GM12875 (cell line): ENCODE data around the gene MKKS.

ENCODE experiments used
- H3K4me3 ChIP-seq: one replicate; pipeline ENCODE4 v1.5.1; 2011; ENCODE audit warnings: low read depth, low read length, control low read depth
- TF ChIP-seq, protein P1 (sequence below): IDR thresholded peaks from 2 replicates; pipeline ENCODE4 v1.5.1; 2011; ENCODE audit warnings: low read depth, mild to moderate bottlenecking, control low read depth, inconsistent platforms, low read length, moderate library complexity, borderline replicate concordance; ENCODE audit not compliant: insufficient read depth

Gene MKKS

GRCh38 chr20:10466855-10467254 is 32.8 kb upstream of the MKKS start:
- no peak overlapping the region for H3K4me3 ChIP-seq
- TF ChIP-seq, protein P1, sequence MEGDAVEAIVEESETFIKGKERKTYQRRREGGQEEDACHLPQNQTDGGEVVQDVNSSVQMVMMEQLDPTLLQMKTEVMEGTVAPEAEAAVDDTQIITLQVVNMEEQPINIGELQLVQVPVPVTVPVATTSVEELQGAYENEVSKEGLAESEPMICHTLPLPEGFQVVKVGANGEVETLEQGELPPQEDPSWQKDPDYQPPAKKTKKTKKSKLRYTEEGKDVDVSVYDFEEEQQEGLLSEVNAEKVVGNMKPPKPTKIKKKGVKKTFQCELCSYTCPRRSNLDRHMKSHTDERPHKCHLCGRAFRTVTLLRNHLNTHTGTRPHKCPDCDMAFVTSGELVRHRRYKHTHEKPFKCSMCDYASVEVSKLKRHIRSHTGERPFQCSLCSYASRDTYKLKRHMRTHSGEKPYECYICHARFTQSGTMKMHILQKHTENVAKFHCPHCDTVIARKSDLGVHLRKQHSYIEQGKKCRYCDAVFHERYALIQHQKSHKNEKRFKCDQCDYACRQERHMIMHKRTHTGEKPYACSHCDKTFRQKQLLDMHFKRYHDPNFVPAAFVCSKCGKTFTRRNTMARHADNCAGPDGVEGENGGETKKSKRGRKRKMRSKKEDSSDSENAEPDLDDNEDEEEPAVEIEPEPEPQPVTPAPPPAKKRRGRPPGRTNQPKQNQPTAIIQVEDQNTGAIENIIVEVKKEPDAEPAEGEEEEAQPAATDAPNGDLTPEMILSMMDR = no peak

GRCh38 chr20:10466325-10466724 is 32.3 kb upstream of the MKKS start:
- TF ChIP-seq, protein P1 = no peak
- no peak overlapping the region for H3K4me3 ChIP-seq

- H3K4me3 ChIP-seq = no peak overlapping the region
- TF ChIP-seq, protein P1 = no peak
Measured at GRCh38 chr20:10465135-10465534, 31.1 kb upstream of the MKKS start.

- TF ChIP-seq, protein P1 = no peak
Measured at GRCh38 chr20:10463622-10464021, 29.6 kb upstream of the MKKS start.

DNA sequence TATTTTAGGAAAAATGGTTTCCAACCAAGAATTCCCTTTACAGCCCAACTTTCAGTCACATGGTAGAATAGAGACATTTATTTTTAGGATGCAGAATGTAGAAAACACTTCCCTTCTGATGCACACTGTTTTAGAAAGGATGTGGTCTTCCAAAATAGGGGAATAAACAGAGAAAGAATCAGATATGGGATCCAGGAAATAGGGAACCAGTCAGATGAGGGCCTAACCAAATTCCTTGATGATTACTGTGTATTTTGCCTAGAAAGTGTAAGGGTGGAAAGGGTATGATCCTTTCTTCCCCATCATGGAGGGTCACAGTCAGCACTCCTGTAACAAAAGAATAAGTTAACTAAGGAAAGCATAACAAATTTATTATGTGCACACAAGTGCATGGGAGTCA is 28.5 kb upstream of the MKKS start:
- H3K4me3 ChIP-seq = no peak overlapping the region
- TF ChIP-seq, protein P1 = no peak

More at GRCh38 chr20:10463622-10464021, 29.6 kb upstream of the MKKS start:
- no peak overlapping the region for H3K4me3 ChIP-seq

GRCh38 chr20:10461495-10461894 is 27.5 kb upstream of the MKKS start:
- no peak overlapping the region for H3K4me3 ChIP-seq

GRCh38 chr20:10454151-10454750 is 20.2 kb upstream of the MKKS start:
- TF ChIP-seq, protein P1 = no peak
- no peak overlapping the region for H3K4me3 ChIP-seq

More at GRCh38 chr20:10461495-10461894, 27.5 kb upstream of the MKKS start:
- TF ChIP-seq, protein P1 = no peak
